Liver (tissue), 9 donors: ENCODE data around the gene GARIN5B. TPM values are rescaled to one million over a fixed set of nuclear protein-coding genes. Genes with fewer than 3 reads are reported as not detected.

Experiments
- DNase-seq: peaks from one replicate; pipeline ENCODE4 v3.0.0-alpha.2; 2017; ENCODE audit warnings: low spot score
- H3K27ac ChIP-seq, 2 donors: one replicate each; pipeline ENCODE4 v1.7.0; 2013; ENCODE audit warnings: inconsistent platforms in 2 of 2, low read length in 2 of 2, control low read depth in 1 of 2, low read depth in 1 of 2, mild to moderate bottlenecking in 1 of 2
- H3K27me3 ChIP-seq, 4 donors: one replicate each; pipeline versions ENCODE4 v1.6.1 to v1.7.0; 2013; ENCODE audit warnings: low read length in 3 of 4, inconsistent platforms in 1 of 4, mild to moderate bottlenecking in 1 of 4, moderate library complexity in 1 of 4; ENCODE audit not compliant: control insufficient read depth in 4 of 4, insufficient read depth in 4 of 4
- H3K36me3 ChIP-seq, 4 donors: one replicate each; pipeline versions ENCODE4 v1.6.1 to v1.7.0; 2013; ENCODE audit warnings: low read length in 3 of 4, mild to moderate bottlenecking in 3 of 4, low read depth in 1 of 4, moderate library complexity in 1 of 4; ENCODE audit not compliant: control insufficient read depth in 4 of 4, insufficient read depth in 3 of 4
- H3K4me1 ChIP-seq, 4 donors: one replicate each; pipeline versions ENCODE4 v1.6.1 to v1.7.0; 2013; ENCODE audit warnings: low read length in 3 of 4, mild to moderate bottlenecking in 3 of 4, moderate library complexity in 1 of 4; ENCODE audit not compliant: control insufficient read depth in 4 of 4, insufficient read depth in 4 of 4
- H3K4me3 ChIP-seq, 3 donors: one replicate each; pipeline versions ENCODE4 v1.6.1 to v1.7.0; 2013; ENCODE audit warnings: low read length in 3 of 3, control low read depth in 1 of 3, low read depth in 1 of 3, mild to moderate bottlenecking in 1 of 3
- H3K9ac ChIP-seq, 2 donors: one replicate each; pipeline ENCODE4 v1.7.0; 2013; ENCODE audit warnings: low read length in 2 of 2, mild to moderate bottlenecking in 2 of 2, moderate library complexity in 2 of 2, control low read depth in 1 of 2, low read depth in 1 of 2
- H3K9me3 ChIP-seq, 4 donors: one replicate each; pipeline versions ENCODE4 v1.6.1 to v1.7.0; 2013; ENCODE audit warnings: low read length in 3 of 4; ENCODE audit not compliant: control insufficient read depth in 4 of 4
- EGR1 ChIP-seq, 2 donors: IDR thresholded peaks; 2 replicates each; pipeline ENCODE4 v1.6.1; 2016 to 2018; ENCODE audit warnings: antibody characterized with exemption in 2 of 2, low read depth in 2 of 2
- FOXA1 ChIP-seq: IDR thresholded peaks from 2 replicates; pipeline ENCODE4 v1.6.1; 2016; ENCODE audit warnings: antibody characterized with exemption
- FOXA2 ChIP-seq: IDR thresholded peaks from 2 replicates; pipeline ENCODE4 v1.6.1; 2016; ENCODE audit warnings: antibody characterized with exemption
- GABPA ChIP-seq, 2 donors: IDR thresholded peaks in 1 of 2; conservative IDR thresholded peaks in 1 of 2; 2 replicates each; pipeline ENCODE4 v1.6.1; 2016; ENCODE audit warnings: antibody characterized with exemption in 2 of 2, mild to moderate bottlenecking in 1 of 2, moderate library complexity in 1 of 2
- HNF4A ChIP-seq, 2 donors: conservative IDR thresholded peaks; 2 replicates each; pipeline ENCODE4 v1.6.1; 2016; ENCODE audit warnings: antibody characterized with exemption in 2 of 2, mild to moderate bottlenecking in 2 of 2
- HNF4G ChIP-seq: IDR thresholded peaks from 2 replicates; pipeline ENCODE4 v1.6.1; 2016; ENCODE audit warnings: antibody characterized with exemption
- MAX ChIP-seq: IDR thresholded peaks from 2 replicates; pipeline ENCODE4 v1.6.1; 2016; ENCODE audit warnings: antibody characterized with exemption
- NR2F2 ChIP-seq: IDR thresholded peaks from 2 replicates; pipeline ENCODE4 v1.6.1; 2016; ENCODE audit warnings: antibody characterized with exemption
- RAD21 ChIP-seq, 2 donors: IDR thresholded peaks; 2 replicates each; pipeline ENCODE4 v1.6.1; 2016; ENCODE audit warnings: antibody characterized with exemption in 2 of 2, mild to moderate bottlenecking in 2 of 2
- RXRA ChIP-seq, 2 donors: IDR thresholded peaks; 2 replicates each; pipeline ENCODE4 v1.6.1; 2017 to 2018; ENCODE audit warnings: antibody characterized with exemption in 2 of 2, mild to moderate bottlenecking in 1 of 2
- SP1 ChIP-seq: IDR thresholded peaks from 2 replicates; pipeline ENCODE4 v1.6.1; 2018; ENCODE audit warnings: antibody characterized with exemption, mild to moderate bottlenecking
- TAF1 ChIP-seq: conservative IDR thresholded peaks from 2 replicates; pipeline ENCODE4 v1.6.1; 2016; ENCODE audit warnings: antibody characterized with exemption, mild to moderate bottlenecking
- YY1 ChIP-seq: IDR thresholded peaks from 2 replicates; pipeline ENCODE4 v1.6.1; 2016; ENCODE audit warnings: antibody characterized with exemption, mild to moderate bottlenecking
- WGBS: extraction: QIAGEN DNeasy Blood & Tissue Kit; methylation state at CpG from one replicate; pipeline ENCODE4 v1.1.7; 2013; 5-methylcytosine and 5-hydroxymethylcytosine counted together
- polyA plus RNA-seq, 2 donors: library from polyadenylated mRNA; stranded (reverse) in 1 of 2; unstranded in 1 of 2; fragments of 200-250 nt in 1 of 2; fragments of >200 nt in 1 of 2; fragmentation: Nextera tagmentation in 1 of 2; extraction: Ambion mirVana in 1 of 2; gene quantifications; one replicate each; pipeline versions ENCODE4 v1.2.1 to v1.2.3, GENCODE V29; 2013 to 2015
- total RNA-seq, 2 donors: library from RNA; depleted of rRNA; stranded (reverse); fragments of >200 nt; gene quantifications; one replicate each; pipeline ENCODE4 v1.2.3, GENCODE V29; 2014
- TF ChIP-seq, protein P1 (sequence below): fragments of 150-350 bp; IDR thresholded peaks from 2 replicates; pipeline ENCODE4 v1.5.1; 2017; ENCODE audit warnings: improper control_type of control experiment, low read depth, low read length; ENCODE audit not compliant: missing input control
- TF ChIP-seq, protein P2 (sequence below): IDR thresholded peaks from 2 replicates; pipeline ENCODE4 v1.6.1; 2016; ENCODE audit warnings: antibody characterized with exemption, mild to moderate bottlenecking
- TF ChIP-seq, protein P3 (sequence below): IDR thresholded peaks from 2 replicates; pipeline ENCODE4 v1.6.1; 2016; ENCODE audit warnings: antibody characterized with exemption
- TF ChIP-seq, protein P4 (sequence below): IDR thresholded peaks from 2 replicates; pipeline ENCODE4 v1.6.1; 2016; ENCODE audit warnings: antibody characterized with exemption
- donor health status: healthy.
- donor health status: healthy.
- donor health status: healthy.
- donor health status: healthy.
- donor health status: healthy.

Gene GARIN5B
- total and polyA plus RNA-seq, 4 donors = not detected

- no peak overlapping the region for H3K27ac ChIP-seq
- peaks cover 0 to 9% (median 1%) of the 10 kb centered on the region in 4 donors for H3K4me1 ChIP-seq
- H3K9ac ChIP-seq = no peak overlapping the region
- H3K27me3 ChIP-seq = peaks cover 0 to 5% (median under 1%) of the 10 kb centered on the region in 4 donors
- WGBS = 72% methylated on average over 19 of the region's 19 CpGs
- H3K36me3 ChIP-seq = no peaks in the 10 kb centered on the region
- H3K4me3 ChIP-seq = no peak overlapping the region
- DNase-seq = no peak
- no peaks in the 10 kb centered on the region for H3K9me3 ChIP-seq
- TF ChIP-seq SP1 (no peak), GABPA (IDR thresholded peaks at IDR 0.05 in 1 of 2, conservative IDR thresholded peaks at IDR 0.05 in 1 of 2) (no peak), FOXA2 (no peak), RXRA (IDR thresholded peaks at IDR 0.05) (no peak), HNF4A (conservative IDR thresholded peaks at IDR 0.05) (no peak), MAX (no peak), FOXA1 (no peak), YY1 (no peak), RAD21 (IDR thresholded peaks at IDR 0.05) (no peak)
- TF ChIP-seq, protein P1, sequence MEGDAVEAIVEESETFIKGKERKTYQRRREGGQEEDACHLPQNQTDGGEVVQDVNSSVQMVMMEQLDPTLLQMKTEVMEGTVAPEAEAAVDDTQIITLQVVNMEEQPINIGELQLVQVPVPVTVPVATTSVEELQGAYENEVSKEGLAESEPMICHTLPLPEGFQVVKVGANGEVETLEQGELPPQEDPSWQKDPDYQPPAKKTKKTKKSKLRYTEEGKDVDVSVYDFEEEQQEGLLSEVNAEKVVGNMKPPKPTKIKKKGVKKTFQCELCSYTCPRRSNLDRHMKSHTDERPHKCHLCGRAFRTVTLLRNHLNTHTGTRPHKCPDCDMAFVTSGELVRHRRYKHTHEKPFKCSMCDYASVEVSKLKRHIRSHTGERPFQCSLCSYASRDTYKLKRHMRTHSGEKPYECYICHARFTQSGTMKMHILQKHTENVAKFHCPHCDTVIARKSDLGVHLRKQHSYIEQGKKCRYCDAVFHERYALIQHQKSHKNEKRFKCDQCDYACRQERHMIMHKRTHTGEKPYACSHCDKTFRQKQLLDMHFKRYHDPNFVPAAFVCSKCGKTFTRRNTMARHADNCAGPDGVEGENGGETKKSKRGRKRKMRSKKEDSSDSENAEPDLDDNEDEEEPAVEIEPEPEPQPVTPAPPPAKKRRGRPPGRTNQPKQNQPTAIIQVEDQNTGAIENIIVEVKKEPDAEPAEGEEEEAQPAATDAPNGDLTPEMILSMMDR = no peak
- TF ChIP-seq, protein P2, sequence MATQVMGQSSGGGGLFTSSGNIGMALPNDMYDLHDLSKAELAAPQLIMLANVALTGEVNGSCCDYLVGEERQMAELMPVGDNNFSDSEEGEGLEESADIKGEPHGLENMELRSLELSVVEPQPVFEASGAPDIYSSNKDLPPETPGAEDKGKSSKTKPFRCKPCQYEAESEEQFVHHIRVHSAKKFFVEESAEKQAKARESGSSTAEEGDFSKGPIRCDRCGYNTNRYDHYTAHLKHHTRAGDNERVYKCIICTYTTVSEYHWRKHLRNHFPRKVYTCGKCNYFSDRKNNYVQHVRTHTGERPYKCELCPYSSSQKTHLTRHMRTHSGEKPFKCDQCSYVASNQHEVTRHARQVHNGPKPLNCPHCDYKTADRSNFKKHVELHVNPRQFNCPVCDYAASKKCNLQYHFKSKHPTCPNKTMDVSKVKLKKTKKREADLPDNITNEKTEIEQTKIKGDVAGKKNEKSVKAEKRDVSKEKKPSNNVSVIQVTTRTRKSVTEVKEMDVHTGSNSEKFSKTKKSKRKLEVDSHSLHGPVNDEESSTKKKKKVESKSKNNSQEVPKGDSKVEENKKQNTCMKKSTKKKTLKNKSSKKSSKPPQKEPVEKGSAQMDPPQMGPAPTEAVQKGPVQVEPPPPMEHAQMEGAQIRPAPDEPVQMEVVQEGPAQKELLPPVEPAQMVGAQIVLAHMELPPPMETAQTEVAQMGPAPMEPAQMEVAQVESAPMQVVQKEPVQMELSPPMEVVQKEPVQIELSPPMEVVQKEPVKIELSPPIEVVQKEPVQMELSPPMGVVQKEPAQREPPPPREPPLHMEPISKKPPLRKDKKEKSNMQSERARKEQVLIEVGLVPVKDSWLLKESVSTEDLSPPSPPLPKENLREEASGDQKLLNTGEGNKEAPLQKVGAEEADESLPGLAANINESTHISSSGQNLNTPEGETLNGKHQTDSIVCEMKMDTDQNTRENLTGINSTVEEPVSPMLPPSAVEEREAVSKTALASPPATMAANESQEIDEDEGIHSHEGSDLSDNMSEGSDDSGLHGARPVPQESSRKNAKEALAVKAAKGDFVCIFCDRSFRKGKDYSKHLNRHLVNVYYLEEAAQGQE = no peak
These were observed 2.9 kb upstream of the GARIN5B start for GRCh38 chr19:55365964-55366363.

DNA sequence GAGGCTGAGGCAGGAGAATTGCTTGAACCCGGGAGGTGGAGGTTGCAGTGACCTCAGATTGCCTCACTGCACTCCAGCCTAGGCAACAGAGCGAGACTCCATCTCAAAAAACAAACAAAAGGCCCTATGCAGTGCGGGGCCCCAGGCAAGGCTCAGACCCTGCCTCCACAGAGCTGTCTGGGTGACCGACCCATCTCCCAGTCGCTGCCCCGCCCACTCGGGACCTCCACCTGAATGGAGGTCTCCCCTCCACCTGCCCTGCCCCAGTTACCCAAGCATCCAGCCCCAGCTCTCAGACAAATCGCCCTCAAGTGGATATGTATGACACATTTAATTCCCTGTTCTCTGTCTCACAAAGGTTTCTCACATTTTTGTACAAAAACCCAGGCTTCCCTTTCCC is 2.2 kb upstream of the GARIN5B start:
- Histone ChIP-seq H3K27ac (no peak overlapping the region), H3K9me3 (no peaks in the 10 kb centered on the region), H3K36me3 (no peaks in the 10 kb centered on the region), H3K9ac (no peak overlapping the region), H3K4me1 (peaks cover 0 to 9% (median 1%) of the 10 kb centered on the region in 4 donors), H3K4me3 (no peak overlapping the region), H3K27me3 (peaks cover 0 to 2% (median 0%) of the 10 kb centered on the region in 4 donors)
- no peak for DNase-seq
- 80% methylated on average over 8 of the region's 8 CpGs for WGBS
- TF ChIP-seq, protein P1 = no peak
- no peak for TF ChIP-seq RXRA (IDR thresholded peaks at IDR 0.05)
- no peak for TF ChIP-seq FOXA1
- TF ChIP-seq GABPA (IDR thresholded peaks at IDR 0.05 in 1 of 2, conservative IDR thresholded peaks at IDR 0.05 in 1 of 2) = no peak
- TF ChIP-seq EGR1 (IDR thresholded peaks at IDR 0.05; ENCODE audit: low read depth in 2 of 2) = no peak
- TF ChIP-seq FOXA2 = no peak
- TF ChIP-seq, protein P3, sequence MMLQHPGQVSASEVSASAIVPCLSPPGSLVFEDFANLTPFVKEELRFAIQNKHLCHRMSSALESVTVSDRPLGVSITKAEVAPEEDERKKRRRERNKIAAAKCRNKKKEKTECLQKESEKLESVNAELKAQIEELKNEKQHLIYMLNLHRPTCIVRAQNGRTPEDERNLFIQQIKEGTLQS = no peak
- no peak for TF ChIP-seq HNF4G
- no peak for TF ChIP-seq NR2F2
- TF ChIP-seq, protein P4, sequence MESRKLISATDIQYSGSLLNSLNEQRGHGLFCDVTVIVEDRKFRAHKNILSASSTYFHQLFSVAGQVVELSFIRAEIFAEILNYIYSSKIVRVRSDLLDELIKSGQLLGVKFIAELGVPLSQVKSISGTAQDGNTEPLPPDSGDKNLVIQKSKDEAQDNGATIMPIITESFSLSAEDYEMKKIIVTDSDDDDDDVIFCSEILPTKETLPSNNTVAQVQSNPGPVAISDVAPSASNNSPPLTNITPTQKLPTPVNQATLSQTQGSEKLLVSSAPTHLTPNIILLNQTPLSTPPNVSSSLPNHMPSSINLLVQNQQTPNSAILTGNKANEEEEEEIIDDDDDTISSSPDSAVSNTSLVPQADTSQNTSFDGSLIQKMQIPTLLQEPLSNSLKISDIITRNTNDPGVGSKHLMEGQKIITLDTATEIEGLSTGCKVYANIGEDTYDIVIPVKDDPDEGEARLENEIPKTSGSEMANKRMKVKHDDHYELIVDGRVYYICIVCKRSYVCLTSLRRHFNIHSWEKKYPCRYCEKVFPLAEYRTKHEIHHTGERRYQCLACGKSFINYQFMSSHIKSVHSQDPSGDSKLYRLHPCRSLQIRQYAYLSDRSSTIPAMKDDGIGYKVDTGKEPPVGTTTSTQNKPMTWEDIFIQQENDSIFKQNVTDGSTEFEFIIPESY = no peak
- TF ChIP-seq HNF4A (conservative IDR thresholded peaks at IDR 0.05) = no peak
- no peak for TF ChIP-seq TAF1
- no peak for TF ChIP-seq RAD21 (IDR thresholded peaks at IDR 0.05)
- TF ChIP-seq, protein P2 = no peak
- no peak for TF ChIP-seq SP1
- no peak for TF ChIP-seq YY1
- no peak for TF ChIP-seq MAX
